K562 (cell line): ENCODE results near the gene LPAR5. TPM values are rescaled to one million over a fixed set of nuclear protein-coding genes. Genes with fewer than 3 reads are reported as not detected.

Experiments used
- ATAC-seq: fragments of 200-7000 bp; cut with Tn5 transposase; 3 replicates; pipeline ENCODE4 v1.9.1; 2020; ENCODE audit warnings: moderate library complexity
- BruUV-seq: library from RNA; stranded (reverse); fragments of 400-500 nt; replicated peaks from 2 replicates; lab custom pipeline; 2021; lab: Mats Ljungman, UMichigan
- CTCF ChIA-PET: fragments of 300-600 bp; formaldehyde crosslinking; extraction: SDS; loops from one replicate; lab custom pipeline; 2021; ENCODE audit warnings: low intra/inter-chr PET ratio; lab: Yijun Ruan, JAX
- POLR2A ChIA-PET: fragments of 300-600, 350-650 bp; sonication (Branson Sonifier 250); formaldehyde crosslinking; extraction: SDS; loops from one replicate; lab custom pipeline; 2021; ENCODE audit warnings: antibody characterized with exemption, inconsistent platforms; lab: Yijun Ruan, JAX
- DNase-seq, 4 experiments: peaks; one replicate each; pipeline versions ENCODE4 v3.0.0 to v3.0.0-alpha.2; 2011 to 2018; ENCODE audit warnings: low spot score in 3 of 4, mixed read lengths in 3 of 4; ENCODE audit errors: extremely low read depth in 1 of 4
- FAIRE-seq: peaks from 2 replicates; lab custom pipeline; 2011; peaks lifted over from hg19 to GRCh38; lab: Jason Lieb, UNC
- H2AFZ ChIP-seq: 2 replicates; pipeline ENCODE4 v1.6.0; 2011; ENCODE audit warnings: low read depth, low read length, control low read depth, inconsistent platforms
- H3K27ac ChIP-seq: fragments of 200-600 bp; 3 replicates; pipeline ENCODE4 v1.8.0; 2011; ENCODE audit warnings: low read depth, mild to moderate bottlenecking, control low read depth, inconsistent platforms, low read length, moderate library complexity, mixed read lengths; ENCODE audit errors: extremely low read depth
- H3K27me3 ChIP-seq, 2 experiments: fragments of 300-600 bp in 1 of 2; 2 replicates in 1 of 2; 3 replicates in 1 of 2; pipeline versions ENCODE4 v1.6.0 to v1.8.0; 2011; ENCODE audit warnings: inconsistent platforms in 2 of 2, low read length in 2 of 2, mild to moderate bottlenecking in 1 of 2, mixed read lengths in 1 of 2, moderate library complexity in 1 of 2; ENCODE audit not compliant: control insufficient read depth in 2 of 2, insufficient read depth in 2 of 2
- H3K36me3 ChIP-seq: fragments of 300-600 bp; 3 replicates; pipeline ENCODE4 v1.8.0; 2011; ENCODE audit warnings: mild to moderate bottlenecking, low read length, inconsistent platforms; ENCODE audit not compliant: control insufficient read depth, insufficient read depth
- H3K4me1 ChIP-seq, 2 experiments: fragments of 200-600 bp in 1 of 2; replicated peaks in 1 of 2; 2 replicates in 1 of 2; 3 replicates in 1 of 2; pipeline versions ENCODE4 v1.5.1 to v1.8.0; 2011; ENCODE audit warnings: inconsistent platforms in 2 of 2, low read length in 2 of 2, mild to moderate bottlenecking in 1 of 2, mixed read lengths in 1 of 2, moderate library complexity in 1 of 2; ENCODE audit not compliant: control insufficient read depth in 2 of 2, insufficient read depth in 2 of 2
- H3K4me2 ChIP-seq: 2 replicates; pipeline ENCODE4 v1.6.1; 2011; ENCODE audit warnings: low read length, control low read depth, inconsistent platforms, mixed read lengths; ENCODE audit not compliant: insufficient read depth
- H3K4me3 ChIP-seq: fragments of 200-600 bp; sonication (generic), shearing (Covaris generic); 2 replicates; pipeline ENCODE4 v1.5.1; 2016; ENCODE audit warnings: control low read depth, inconsistent platforms
- H3K79me2 ChIP-seq: fragments of 200-600 bp; 3 replicates; pipeline ENCODE4 v1.8.0; 2011; ENCODE audit warnings: low read length, inconsistent platforms; ENCODE audit not compliant: control insufficient read depth, insufficient read depth
- H3K9ac ChIP-seq, 2 experiments: 2 replicates each; pipeline versions ENCODE4 v1.6.0 to v1.6.1; 2011; ENCODE audit warnings: low read depth in 2 of 2, low read length in 2 of 2, control low read depth in 1 of 2, inconsistent platforms in 1 of 2, mild to moderate bottlenecking in 1 of 2, mixed read lengths in 1 of 2; ENCODE audit not compliant: insufficient read depth in 1 of 2
- H3K9me1 ChIP-seq: one replicate; pipeline ENCODE4 v1.6.0; 2011; ENCODE audit warnings: inconsistent platforms, mild to moderate bottlenecking, low read length, moderate library complexity; ENCODE audit not compliant: control insufficient read depth, insufficient read depth
- H3K9me3 ChIP-seq: replicated peaks from 2 replicates; pipeline ENCODE4 v1.5.1; 2011; ENCODE audit warnings: low read depth, low read length, inconsistent platforms; ENCODE audit not compliant: control insufficient read depth, insufficient read depth
- H4K20me1 ChIP-seq: replicated peaks from 2 replicates; pipeline ENCODE4 v1.6.1; 2011; ENCODE audit warnings: low read length, inconsistent platforms, mixed read lengths; ENCODE audit not compliant: control insufficient read depth, insufficient read depth
- PHF8 ChIP-seq: fragments of 200-600 bp; sonication (generic); IDR thresholded peaks from 2 replicates; pipeline ENCODE4 v1.6.1; 2012; ENCODE audit warnings: mixed run types, mild to moderate bottlenecking, inconsistent platforms, low read length, moderate library complexity, borderline replicate concordance
- PRPF4 ChIP-seq: fragments of 200-400 bp; formaldehyde crosslinking; IDR thresholded peaks from one replicate; pipeline ENCODE4 v1.6.1; 2017; ENCODE audit warnings: low read length, low read depth, mild to moderate bottlenecking; ENCODE audit not compliant: insufficient read depth, poor library complexity, severe bottlenecking
- SPI1 ChIP-seq: IDR thresholded peaks from 2 replicates; pipeline ENCODE4 v1.6.1; 2011; ENCODE audit warnings: low read depth, low read length, control low read depth, borderline replicate concordance
- ZNF23 ChIP-seq: fragments of 250-450 bp; sonication (Bioruptor Pico); IDR thresholded peaks from 2 replicates; pipeline ENCODE4 v1.4.0; 2020; ENCODE audit warnings: mild to moderate bottlenecking
- ZNF449 ChIP-seq: fragments of 250-450 bp; sonication (Bioruptor Pico); IDR thresholded peaks from 2 replicates; pipeline ENCODE4 v1.8.0; 2022; ENCODE audit warnings: moderate library complexity, mild to moderate bottlenecking, inconsistent platforms
- whole genome bisulfite sequencing: fragments of 100-300 bp; shearing (Covaris generic); methylation state at CpG from one replicate; pipeline ENCODE4 v1.1.6; 2016; ENCODE audit warnings: low coverage, mixed read lengths; ENCODE audit not compliant: insufficient coverage; ENCODE audit errors: missing lambda C conversion rate; 5-methylcytosine and 5-hydroxymethylcytosine counted together
- in situ Hi-C: fragments of 300-500 bp; cut with MboI; formaldehyde crosslinking; loops from 4 replicates; pipeline ENCODE4 v1.15.0; 2018; ENCODE audit warnings: inconsistent platforms, mixed read lengths
- intact Hi-C: fragments of 100-400 bp; cut with micrococcal nuclease; formaldehyde crosslinking; loops from 2 replicates; pipeline ENCODE4 v1.14.2; 2022
- polyA plus RNA-seq, 8 experiments: library from polyadenylated mRNA; depleted of rRNA in 4 of 8; stranded (reverse) in 5 of 8; unstranded in 3 of 8; fragments of >200 nt; fragmentation: Nextera tagmentation in 2 of 8; fragmentation: Illumina TruSeq in 1 of 8; extraction: Ambion mirVana in 2 of 8; extraction: Trizol in 1 of 8; gene quantifications; 2 replicates each; pipeline versions ENCODE4 v1.2.1 to v1.2.3, GENCODE V29; 2011 to 2014; ENCODE audit warnings: inconsistent platforms in 1 of 8, missing spikeins in 1 of 8
- total RNA-seq, 7 experiments: library from RNA; depleted of rRNA in 6 of 7; stranded (reverse); fragments of >200 nt in 6 of 7; fragmentation: Illumina TruSeq in 2 of 7; extraction: Trizol in 2 of 7; gene quantifications; 2 replicates each; pipeline versions ENCODE4 v1.2.1 to v1.2.3, GENCODE V29; 2011 to 2021; ENCODE audit warnings: low replicate concordance in 1 of 7
- TF ChIP-seq, protein P1 (sequence below), 2 experiments: IDR thresholded peaks; 2 replicates each; pipeline ENCODE4 v1.6.1; 2011; ENCODE audit warnings: borderline replicate concordance in 1 of 2, control low read depth in 1 of 2, low read depth in 1 of 2, low read length in 1 of 2, mild to moderate bottlenecking in 1 of 2, mixed read lengths in 1 of 2, moderate library complexity in 1 of 2; ENCODE audit not compliant: insufficient read depth in 1 of 2, insufficient read length in 1 of 2, poor library complexity in 1 of 2, severe bottlenecking in 1 of 2; ENCODE audit errors: extremely low read depth in 1 of 2
- TF ChIP-seq, protein P2 (sequence below): sonication (generic); formaldehyde crosslinking; IDR thresholded peaks from 2 replicates; pipeline ENCODE4 v1.8.0; 2022; ENCODE audit warnings: mild to moderate bottlenecking, missing genetic modification reagents
- TF ChIP-seq, protein P3 (sequence below): fragments of 250-450 bp; sonication (Bioruptor Pico); IDR thresholded peaks from 2 replicates; pipeline ENCODE4 v1.5.0; 2021

LPAR5 gene
- total and polyA plus RNA-seq, 9 of the 15 experiments (the other 6 are each of a cell fraction or from before 2014, with no cell fraction given), result 1.3 to 11.7 (median 3.6) TPM

- ChIA-PET CTCF (no interaction called here), POLR2A (no interaction called here)
- H3K9ac ChIP-seq, result peak overlapping the region; percentile 77 to 89
- no peak for FAIRE-seq
- H3K4me2 ChIP-seq, result peak overlapping the region; percentile 81
- peak overlapping the region; percentile 97 for H3K27ac ChIP-seq
- H2AFZ ChIP-seq, result peak overlapping the region; percentile 76; the same call in 1 of the 2 replicates
- TF ChIP-seq SPI1, result peak; percentile 72
- peak; percentile 2; the same call in 1 of the 2 replicates for TF ChIP-seq PHF8
- TF ChIP-seq, protein P1, sequence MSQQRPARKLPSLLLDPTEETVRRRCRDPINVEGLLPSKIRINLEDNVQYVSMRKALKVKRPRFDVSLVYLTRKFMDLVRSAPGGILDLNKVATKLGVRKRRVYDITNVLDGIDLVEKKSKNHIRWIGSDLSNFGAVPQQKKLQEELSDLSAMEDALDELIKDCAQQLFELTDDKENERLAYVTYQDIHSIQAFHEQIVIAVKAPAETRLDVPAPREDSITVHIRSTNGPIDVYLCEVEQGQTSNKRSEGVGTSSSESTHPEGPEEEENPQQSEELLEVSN (IDR thresholded peaks at IDR 0.05; ENCODE audit: borderline replicate concordance in 1 of 2, extremely low read depth in 1 of 2, insufficient read depth in 1 of 2, insufficient read length in 1 of 2, low read depth in 1 of 2, low read length in 1 of 2, poor library complexity in 1 of 2, severe bottlenecking in 1 of 2), result peak in 1 of 2 experiments; percentile 10
- TF ChIP-seq, protein P2, sequence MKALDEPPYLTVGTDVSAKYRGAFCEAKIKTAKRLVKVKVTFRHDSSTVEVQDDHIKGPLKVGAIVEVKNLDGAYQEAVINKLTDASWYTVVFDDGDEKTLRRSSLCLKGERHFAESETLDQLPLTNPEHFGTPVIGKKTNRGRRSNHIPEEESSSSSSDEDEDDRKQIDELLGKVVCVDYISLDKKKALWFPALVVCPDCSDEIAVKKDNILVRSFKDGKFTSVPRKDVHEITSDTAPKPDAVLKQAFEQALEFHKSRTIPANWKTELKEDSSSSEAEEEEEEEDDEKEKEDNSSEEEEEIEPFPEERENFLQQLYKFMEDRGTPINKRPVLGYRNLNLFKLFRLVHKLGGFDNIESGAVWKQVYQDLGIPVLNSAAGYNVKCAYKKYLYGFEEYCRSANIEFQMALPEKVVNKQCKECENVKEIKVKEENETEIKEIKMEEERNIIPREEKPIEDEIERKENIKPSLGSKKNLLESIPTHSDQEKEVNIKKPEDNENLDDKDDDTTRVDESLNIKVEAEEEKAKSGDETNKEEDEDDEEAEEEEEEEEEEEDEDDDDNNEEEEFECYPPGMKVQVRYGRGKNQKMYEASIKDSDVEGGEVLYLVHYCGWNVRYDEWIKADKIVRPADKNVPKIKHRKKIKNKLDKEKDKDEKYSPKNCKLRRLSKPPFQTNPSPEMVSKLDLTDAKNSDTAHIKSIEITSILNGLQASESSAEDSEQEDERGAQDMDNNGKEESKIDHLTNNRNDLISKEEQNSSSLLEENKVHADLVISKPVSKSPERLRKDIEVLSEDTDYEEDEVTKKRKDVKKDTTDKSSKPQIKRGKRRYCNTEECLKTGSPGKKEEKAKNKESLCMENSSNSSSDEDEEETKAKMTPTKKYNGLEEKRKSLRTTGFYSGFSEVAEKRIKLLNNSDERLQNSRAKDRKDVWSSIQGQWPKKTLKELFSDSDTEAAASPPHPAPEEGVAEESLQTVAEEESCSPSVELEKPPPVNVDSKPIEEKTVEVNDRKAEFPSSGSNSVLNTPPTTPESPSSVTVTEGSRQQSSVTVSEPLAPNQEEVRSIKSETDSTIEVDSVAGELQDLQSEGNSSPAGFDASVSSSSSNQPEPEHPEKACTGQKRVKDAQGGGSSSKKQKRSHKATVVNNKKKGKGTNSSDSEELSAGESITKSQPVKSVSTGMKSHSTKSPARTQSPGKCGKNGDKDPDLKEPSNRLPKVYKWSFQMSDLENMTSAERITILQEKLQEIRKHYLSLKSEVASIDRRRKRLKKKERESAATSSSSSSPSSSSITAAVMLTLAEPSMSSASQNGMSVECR (CRISPR knock-in tag), result peak; percentile 51; the same call in 1 of the 2 replicates
- TF ChIP-seq, protein P3, sequence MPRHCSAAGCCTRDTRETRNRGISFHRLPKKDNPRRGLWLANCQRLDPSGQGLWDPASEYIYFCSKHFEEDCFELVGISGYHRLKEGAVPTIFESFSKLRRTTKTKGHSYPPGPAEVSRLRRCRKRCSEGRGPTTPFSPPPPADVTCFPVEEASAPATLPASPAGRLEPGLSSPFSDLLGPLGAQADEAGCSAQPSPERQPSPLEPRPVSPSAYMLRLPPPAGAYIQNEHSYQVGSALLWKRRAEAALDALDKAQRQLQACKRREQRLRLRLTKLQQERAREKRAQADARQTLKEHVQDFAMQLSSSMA (CRISPR knock-in tag), result no peak
- TF ChIP-seq PRPF4, result no peak
- peak; percentile 71; the same call in 1 of the 2 replicates for TF ChIP-seq ZNF449
- no peak for TF ChIP-seq ZNF23 (CRISPR knock-in tag)
- peak overlapping the region; percentile 37 for H3K4me3 ChIP-seq
- DNase-seq, result peak in 1 of 4 experiments; percentile 37
- intact Hi-C loops, result loop anchor here (2.0 kb wide), 1 partner anchor 24 kb away; the partner anchor contains the start of gene ING4
- H3K9me3 ChIP-seq, result no peaks in the 10 kb centered on the region; the same call in 1 of the 2 replicates
- H3K79me2 ChIP-seq, result peaks cover 37% of the 10 kb centered on the region
- no peaks in the 10 kb centered on the region for H3K9me1 ChIP-seq
- no peaks in the 10 kb centered on the region for H3K27me3 ChIP-seq
- WGBS, result 42% methylated on average over 6 of the region's 9 CpGs
- no peaks in the 10 kb centered on the region; the same call in 2 of the 3 replicates for H3K36me3 ChIP-seq
- H3K4me1 ChIP-seq, result peaks cover 45 to 53% of the 10 kb centered on the region in 2 experiments; a peak in 4 of 5 replicates
- in situ Hi-C loops, result no loop called here
- peak; percentile 4; the same call in 2 of the 3 replicates for ATAC-seq
- BruUV-seq, result no TSS peak
- no peaks in the 10 kb centered on the region for H4K20me1 ChIP-seq
Observed at GRCh38 chr12:6638305-6638704, 2.5 kb upstream of the LPAR5 start.
